Measurements from ENCODE around the gene SFI1.
A peak's percentile ranks its signal among the peaks of the same experiment; 100 is the strongest.
"Not testable (repeated sequence)": the region's sequence is repeated elsewhere in the genome, so short reads cannot be mapped to it uniquely, and the experiment has no call there.

Gene SFI1

GRCh38 chr22:31544481-31545480 is 48.4 kb downstream of the SFI1 start:
- no peak for DNase-seq (ENCODE audit: low read depth)

- no peak for DNase-seq (ENCODE audit: low read depth)
Observed at GRCh38 chr22:31550871-31551370, 54.6 kb downstream of the SFI1 start.

- DNase-seq (ENCODE audit: low read depth): no peak
Observed at GRCh38 chr22:31556627-31557203, 60.4 kb downstream of the SFI1 start.

GRCh38 chr22:31558546-31558945 is 62.2 kb downstream of the SFI1 start:
- not testable (repeated sequence) for DNase-seq (ENCODE audit: low read depth)

GRCh38 chr22:31561238-31561887 is 65.0 kb downstream of the SFI1 start:
- DNase-seq (ENCODE audit: low read depth): no peak

- no peak for DNase-seq (ENCODE audit: low read depth)
Observed at GRCh38 chr22:31561970-31562369, 65.6 kb downstream of the SFI1 start.

- no peak for DNase-seq (ENCODE audit: low read depth)
Observed at GRCh38 chr22:31566484-31566883, 70.1 kb downstream of the SFI1 start.

GRCh38 chr22:31567196-31567595 is 70.9 kb downstream of the SFI1 start:
- DNase-seq (ENCODE audit: low read depth): no peak

GRCh38 chr22:31567702-31568101 is 71.4 kb downstream of the SFI1 start:
- DNase-seq (ENCODE audit: low read depth): no peak

GRCh38 chr22:31569126-31569525 is 72.8 kb downstream of the SFI1 start:
- DNase-seq (ENCODE audit: low read depth): no peak

GRCh38 chr22:31572939-31573338 is 76.6 kb downstream of the SFI1 start:
- no peak for DNase-seq (ENCODE audit: low read depth)

GRCh38 chr22:31574055-31574670 is 77.8 kb downstream of the SFI1 start:
- DNase-seq (ENCODE audit: low read depth): no peak

GRCh38 chr22:31575190-31575589 is 78.9 kb downstream of the SFI1 start:
- no peak for DNase-seq (ENCODE audit: low read depth)

GRCh38 chr22:31577711-31578110 is 81.4 kb downstream of the SFI1 start:
- DNase-seq (ENCODE audit: low read depth): no peak

GRCh38 chr22:31578171-31578570 is 81.8 kb downstream of the SFI1 start:
- no peak for DNase-seq (ENCODE audit: low read depth)

GRCh38 chr22:31579835-31580242 is 83.5 kb downstream of the SFI1 start:
- no peak for DNase-seq (ENCODE audit: low read depth)

GRCh38 chr22:31583861-31584485 is 87.6 kb downstream of the SFI1 start:
- DNase-seq (ENCODE audit: low read depth): peak; percentile 35

- no peak for DNase-seq (ENCODE audit: low read depth)
Observed at GRCh38 chr22:31584804-31585160, 88.4 kb downstream of the SFI1 start.

GRCh38 chr22:31585161-31585859 is 89.0 kb downstream of the SFI1 start:
- DNase-seq (ENCODE audit: low read depth): peak; percentile 45

GRCh38 chr22:31586137-31586920 is 90.0 kb downstream of the SFI1 start:
- peak; percentile 80 for DNase-seq (ENCODE audit: low read depth)
